B cell (primary cell): ENCODE data around the gene GBP7. TPM values are rescaled to one million over a fixed set of nuclear protein-coding genes. Genes with fewer than 3 reads are reported as not detected.

Experiments
- ATAC-seq: fragments of 200-7000 bp; cut with Tn5 transposase; one replicate; pipeline ENCODE4 v1.10.0; 2021; ENCODE audit warnings: low read depth, mild to moderate bottlenecking, moderate number of reproducible peaks, moderate library complexity
- CTCF ChIA-PET: fragments of 350-600 bp; sonication (Branson Sonifier 250); formaldehyde crosslinking; loops from one replicate; lab custom pipeline; 2021; ENCODE audit warnings: antibody characterized with exemption, inconsistent platforms; lab: Charles Lee
- POLR2A ChIA-PET: fragments of 350-600 bp; sonication (Branson Sonifier 250); formaldehyde crosslinking; loops from one replicate; lab custom pipeline; 2021; ENCODE audit warnings: antibody characterized with exemption; lab: Charles Lee
- DNase-seq: peaks from one replicate; pipeline ENCODE4 v3.0.0; 2013
- H2AFZ ChIP-seq: 2 replicates; pipeline ENCODE4 v1.6.1; 2012; ENCODE audit warnings: mild to moderate bottlenecking, low read depth, low read length; ENCODE audit not compliant: insufficient read depth, poor library complexity, severe bottlenecking
- H3K27ac ChIP-seq, 2 donors: 1 replicate in 1 of 2; 2 replicates in 1 of 2; pipeline ENCODE4 v1.5.1; 2012 to 2013; ENCODE audit warnings: low read length in 2 of 2, mild to moderate bottlenecking in 2 of 2, moderate library complexity in 1 of 2
- H3K27me3 ChIP-seq, 4 experiments: fragments of 200-600 bp in 1 of 4; sonication (generic) in 1 of 4; replicated peaks in 1 of 4; 1 replicate in 2 of 4; 2 replicates in 2 of 4; pipeline versions ENCODE4 v1.6.1 to v1.7.0; 2013 to 2016; ENCODE audit warnings: low read length in 3 of 4, mild to moderate bottlenecking in 2 of 4, mixed read lengths in 1 of 4, moderate library complexity in 1 of 4; ENCODE audit not compliant: insufficient read depth in 4 of 4, control insufficient read depth in 3 of 4; ENCODE audit errors: control extremely low read depth in 1 of 4
- H3K36me3 ChIP-seq, 2 experiments: replicated peaks in 1 of 2; 1 replicate in 1 of 2; 2 replicates in 1 of 2; pipeline versions ENCODE4 v1.6.1 to v1.7.1; 2013; ENCODE audit warnings: low read length in 1 of 2; ENCODE audit not compliant: insufficient read depth in 2 of 2, control insufficient read depth in 1 of 2; ENCODE audit errors: control extremely low read depth in 1 of 2, extremely low read depth in 1 of 2
- H3K4me1 ChIP-seq, 2 donors: fragments of 200-600 bp in 1 of 2; sonication (generic) in 1 of 2; 1 replicate in 1 of 2; 2 replicates in 1 of 2; pipeline versions ENCODE4 v1.5.1 to v1.6.1; 2013 to 2017; ENCODE audit warnings: low read length in 2 of 2; ENCODE audit not compliant: control insufficient read depth in 2 of 2, insufficient read depth in 2 of 2
- H3K4me2 ChIP-seq: replicated peaks from 2 replicates; pipeline ENCODE3; 2012; ENCODE audit warnings: mild to moderate bottlenecking, low read depth, low read length; ENCODE audit not compliant: poor library complexity, severe bottlenecking
- H3K4me3 ChIP-seq, 5 experiments: fragments of 200-600 bp in 1 of 5; sonication (generic) in 1 of 5; 1 replicate in 3 of 5; 2 replicates in 2 of 5; pipeline versions ENCODE4 v1.5.1 to v1.7.0; 2011 to 2016; ENCODE audit warnings: low read length in 4 of 5, mild to moderate bottlenecking in 4 of 5, low read depth in 2 of 5, control low read depth in 1 of 5, moderate library complexity in 1 of 5; ENCODE audit not compliant: insufficient read depth in 1 of 5; ENCODE audit errors: control extremely low read depth in 1 of 5, extremely low read depth in 1 of 5
- H3K79me2 ChIP-seq: fragments of 200-600 bp; sonication (generic); one replicate; pipeline ENCODE4 v1.6.0; 2016; ENCODE audit warnings: low read length; ENCODE audit not compliant: control insufficient read depth, insufficient read depth
- H3K9ac ChIP-seq: fragments of 200-600 bp; sonication (generic); 2 replicates; pipeline ENCODE4 v1.6.1; 2017; ENCODE audit warnings: mild to moderate bottlenecking, low read length, moderate library complexity
- H3K9me3 ChIP-seq, 3 donors: one replicate each; pipeline versions ENCODE4 v1.6.1 to v1.7.1; 2013; ENCODE audit warnings: low read length in 2 of 3; ENCODE audit not compliant: control insufficient read depth in 2 of 3, insufficient read depth in 1 of 3; ENCODE audit errors: control extremely low read depth in 1 of 3
- H4K20me1 ChIP-seq: 2 replicates; pipeline ENCODE4 v1.6.0; 2012; ENCODE audit warnings: mild to moderate bottlenecking, low read length; ENCODE audit not compliant: insufficient read depth, control insufficient read depth, poor library complexity, severe bottlenecking
- H3K27ac Mint-ChIP-seq: one replicate; pipeline ENCODE4 v1.8.0; 2021; ENCODE audit warnings: mixed read lengths
- H3K27me3 Mint-ChIP-seq: one replicate; pipeline ENCODE4 v1.8.0; 2021; ENCODE audit warnings: mixed read lengths
- H3K4me1 Mint-ChIP-seq: one replicate; pipeline ENCODE4 v1.8.0; 2021; ENCODE audit warnings: mixed read lengths
- H3K4me3 Mint-ChIP-seq: one replicate; pipeline ENCODE4 v1.8.0; 2021; ENCODE audit warnings: mixed read lengths
- H3K9me3 Mint-ChIP-seq: one replicate; pipeline ENCODE4 v1.8.0; 2022; ENCODE audit warnings: mixed read lengths; ENCODE audit not compliant: insufficient read depth
- EZH2 ChIP-seq: IDR thresholded peaks from 2 replicates; pipeline ENCODE4 v1.6.1; 2012; ENCODE audit warnings: borderline replicate concordance, low read depth, mild to moderate bottlenecking, moderate library complexity, low read length; ENCODE audit not compliant: insufficient read depth, poor library complexity, severe bottlenecking
- WGBS: methylation state at CpG from one replicate; pipeline ENCODE4 v1.1.5; 2013; ENCODE audit warnings: missing lambda C conversion rate; ENCODE audit not compliant: insufficient coverage; 5-methylcytosine and 5-hydroxymethylcytosine counted together
- intact Hi-C: fragments of 100-400 bp; cut with micrococcal nuclease; formaldehyde crosslinking; loops from one replicate; pipeline ENCODE4 v1.10.0; 2022
- polyA plus RNA-seq: library from polyadenylated mRNA; depleted of rRNA; stranded (reverse); fragments of >200 nt; gene quantifications from 2 replicates; pipeline ENCODE4 v1.2.3, GENCODE V29; 2012
- total RNA-seq, 2 donors: library from RNA; stranded (reverse); fragments of 120-200 nt in 1 of 2; gene quantifications; 1 replicate in 1 of 2; 2 replicates in 1 of 2; pipeline versions ENCODE4 v1.2.3 to v1.2.4, GENCODE V29; 2013 to 2022
- TF ChIP-seq, protein P1 (sequence below): fragments of 200-600 bp; IDR thresholded peaks from one replicate; pipeline ENCODE4 v1.8.0; 2022; ENCODE audit warnings: antibody characterized with exemption, mild to moderate bottlenecking

The GBP7 gene
- total and polyA plus RNA-seq, 2 donors (not counting 1 experiment from before 2014, with no cell fraction given): not detected

DNA sequence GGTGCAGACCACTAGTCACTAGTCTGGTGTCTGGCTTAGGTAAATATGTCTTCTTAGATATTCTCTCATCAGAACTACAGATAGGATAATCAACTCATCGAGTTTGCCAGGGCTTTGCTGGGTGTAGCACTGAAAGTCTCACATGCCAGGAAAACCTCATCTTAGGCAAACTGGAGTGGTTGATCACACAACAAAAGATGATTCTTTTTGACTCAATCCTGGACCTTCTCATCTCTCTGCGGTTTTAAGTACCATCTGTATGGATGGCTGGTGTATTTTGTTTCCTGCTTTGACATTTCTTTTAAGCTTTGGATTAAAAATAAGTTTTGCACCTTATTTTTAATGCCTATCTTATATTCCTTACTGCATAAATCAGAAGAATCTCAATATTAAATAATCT, 61.1 kb downstream of the GBP7 start:
- no peak overlapping the region for H3K27ac ChIP-seq
- CTCF ChIA-PET: no interaction called here

GRCh38 chr1:89112871-89113613, 62.8 kb downstream of the GBP7 start:
- POLR2A ChIA-PET: no interaction called here
- H3K4me2 ChIP-seq: no peak overlapping the region
- H3K4me3 ChIP-seq: no peak overlapping the region
- 100% methylated on average over 2 of the region's 5 CpGs for WGBS
- no peaks in the 10 kb centered on the region for H3K27me3 Mint-ChIP-seq
- CTCF ChIA-PET: no interaction called here
- H3K4me3 Mint-ChIP-seq: no peak overlapping the region
- H3K27ac Mint-ChIP-seq: no peak overlapping the region
- no peak overlapping the region for H3K27ac ChIP-seq
- no peak for DNase-seq
- H3K9ac ChIP-seq: no peak overlapping the region
- H3K36me3 ChIP-seq: peaks cover 0 to 24% of the 10 kb centered on the region in 2 experiments
- H3K79me2 ChIP-seq: no peaks in the 10 kb centered on the region
- no peak overlapping the region for H2AFZ ChIP-seq
- intact Hi-C loops: no loop called here
- H3K4me1 Mint-ChIP-seq: no peaks in the 10 kb centered on the region
- H3K4me1 ChIP-seq: no peaks in the 10 kb centered on the region
- no peak for ATAC-seq
- TF ChIP-seq EZH2: no peak
- TF ChIP-seq, protein P1, sequence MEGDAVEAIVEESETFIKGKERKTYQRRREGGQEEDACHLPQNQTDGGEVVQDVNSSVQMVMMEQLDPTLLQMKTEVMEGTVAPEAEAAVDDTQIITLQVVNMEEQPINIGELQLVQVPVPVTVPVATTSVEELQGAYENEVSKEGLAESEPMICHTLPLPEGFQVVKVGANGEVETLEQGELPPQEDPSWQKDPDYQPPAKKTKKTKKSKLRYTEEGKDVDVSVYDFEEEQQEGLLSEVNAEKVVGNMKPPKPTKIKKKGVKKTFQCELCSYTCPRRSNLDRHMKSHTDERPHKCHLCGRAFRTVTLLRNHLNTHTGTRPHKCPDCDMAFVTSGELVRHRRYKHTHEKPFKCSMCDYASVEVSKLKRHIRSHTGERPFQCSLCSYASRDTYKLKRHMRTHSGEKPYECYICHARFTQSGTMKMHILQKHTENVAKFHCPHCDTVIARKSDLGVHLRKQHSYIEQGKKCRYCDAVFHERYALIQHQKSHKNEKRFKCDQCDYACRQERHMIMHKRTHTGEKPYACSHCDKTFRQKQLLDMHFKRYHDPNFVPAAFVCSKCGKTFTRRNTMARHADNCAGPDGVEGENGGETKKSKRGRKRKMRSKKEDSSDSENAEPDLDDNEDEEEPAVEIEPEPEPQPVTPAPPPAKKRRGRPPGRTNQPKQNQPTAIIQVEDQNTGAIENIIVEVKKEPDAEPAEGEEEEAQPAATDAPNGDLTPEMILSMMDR: no peak
- H3K9me3 Mint-ChIP-seq: no peaks in the 10 kb centered on the region
- H4K20me1 ChIP-seq: no peaks in the 10 kb centered on the region
- no peaks in the 10 kb centered on the region for H3K27me3 ChIP-seq
- no peaks in the 10 kb centered on the region for H3K9me3 ChIP-seq

More for the DNA sequence above, 61.1 kb downstream of the GBP7 start:
- 91% methylated on average over 1 of the region's 2 CpGs for WGBS
- Histone ChIP-seq H2AFZ (no peak overlapping the region), H3K4me3 (no peak overlapping the region), H3K36me3 (peaks cover 0 to 36% of the 10 kb centered on the region in 2 experiments), H3K27me3 (no peaks in the 10 kb centered on the region), H3K4me1 (no peaks in the 10 kb centered on the region), H3K9ac (no peak overlapping the region), H3K4me2 (no peak overlapping the region), H3K79me2 (no peaks in the 10 kb centered on the region), H3K9me3 (no peaks in the 10 kb centered on the region), H4K20me1 (no peaks in the 10 kb centered on the region)
- POLR2A ChIA-PET: no interaction called here
- no peak for DNase-seq
- ATAC-seq: no peak
- no peak for TF ChIP-seq EZH2
- TF ChIP-seq, protein P1: no peak
- no peaks in the 10 kb centered on the region for H3K4me1 Mint-ChIP-seq
- no peak overlapping the region for H3K27ac Mint-ChIP-seq
- no peaks in the 10 kb centered on the region for H3K9me3 Mint-ChIP-seq
- intact Hi-C loops: no loop called here
- H3K27me3 Mint-ChIP-seq: no peaks in the 10 kb centered on the region
- no peak overlapping the region for H3K4me3 Mint-ChIP-seq
